Trophoblast cell (in vitro differentiated cells and primary cell): ENCODE results near the gene GLDC.
"Not testable (repeated sequence)": the region's sequence is repeated elsewhere in the genome, so short reads cannot be mapped to it uniquely, and the experiment has no call there.

Experiments used
- DNase-seq, 2 donors: peaks; one replicate each; pipeline ENCODE4 v3.0.0-alpha.2; 2016
- H2AFZ ChIP-seq: 2 replicates; pipeline ENCODE4 v1.6.1; 2013; ENCODE audit warnings: low read length, moderate library complexity, mild to moderate bottlenecking; ENCODE audit not compliant: insufficient read depth, poor library complexity
- H2AK5ac ChIP-seq: 2 replicates; pipeline ENCODE4 v1.6.1; 2013; ENCODE audit warnings: mild to moderate bottlenecking, low read length
- H2BK120ac ChIP-seq: 2 replicates; pipeline ENCODE4 v1.6.1; 2013; ENCODE audit warnings: low read length, mild to moderate bottlenecking, moderate library complexity; ENCODE audit not compliant: insufficient read depth, poor library complexity
- H2BK12ac ChIP-seq: 2 replicates; pipeline ENCODE4 v1.6.1; 2013; ENCODE audit warnings: mild to moderate bottlenecking, low read length, moderate library complexity
- H2BK5ac ChIP-seq: 2 replicates; pipeline ENCODE4 v1.6.1; 2013; ENCODE audit warnings: low read length, low read depth, moderate library complexity, mild to moderate bottlenecking; ENCODE audit not compliant: poor library complexity
- H3K14ac ChIP-seq: 2 replicates; pipeline ENCODE4 v1.6.1; 2013; ENCODE audit warnings: mild to moderate bottlenecking, low read length
- H3K18ac ChIP-seq: 2 replicates; pipeline ENCODE4 v1.6.1; 2013; ENCODE audit warnings: mild to moderate bottlenecking, low read length
- H3K23ac ChIP-seq: 2 replicates; pipeline ENCODE4 v1.6.1; 2013; ENCODE audit warnings: low read length
- H3K27ac ChIP-seq: 2 replicates; pipeline ENCODE4 v1.5.1; 2013; ENCODE audit warnings: low read depth, mild to moderate bottlenecking, inconsistent platforms, low read length, moderate library complexity
- H3K27me3 ChIP-seq: 2 replicates; pipeline ENCODE4 v1.6.1; 2013; ENCODE audit warnings: inconsistent platforms, mild to moderate bottlenecking, low read length, moderate library complexity; ENCODE audit not compliant: insufficient read depth
- H3K36me3 ChIP-seq, 2 experiments: 1 replicate in 1 of 2; 2 replicates in 1 of 2; pipeline ENCODE4 v1.6.1; 2013; ENCODE audit warnings: low read length in 2 of 2, mild to moderate bottlenecking in 2 of 2, moderate library complexity in 1 of 2; ENCODE audit not compliant: insufficient read depth in 2 of 2, control insufficient read depth in 1 of 2
- H3K4ac ChIP-seq: 2 replicates; pipeline ENCODE4 v1.6.1; 2013; ENCODE audit warnings: low read depth, mild to moderate bottlenecking, low read length, moderate library complexity
- H3K4me1 ChIP-seq, 2 experiments: 1 replicate in 1 of 2; 2 replicates in 1 of 2; pipeline ENCODE4 v1.6.1; 2013; ENCODE audit warnings: low read length in 2 of 2, mild to moderate bottlenecking in 2 of 2, moderate library complexity in 1 of 2; ENCODE audit not compliant: insufficient read depth in 2 of 2, control insufficient read depth in 1 of 2
- H3K4me2 ChIP-seq: 2 replicates; pipeline ENCODE4 v1.6.1; 2013; ENCODE audit warnings: inconsistent platforms, mild to moderate bottlenecking, low read length, moderate library complexity
- H3K4me3 ChIP-seq: 2 replicates; pipeline ENCODE4 v1.5.1; 2013; ENCODE audit warnings: mild to moderate bottlenecking, low read depth, low read length, inconsistent platforms
- H3K79me1 ChIP-seq: one replicate; pipeline ENCODE4 v1.6.1; 2013; ENCODE audit warnings: low read length
- H3K79me2 ChIP-seq: 2 replicates; pipeline ENCODE4 v1.6.1; 2013; ENCODE audit warnings: low read length, mild to moderate bottlenecking; ENCODE audit not compliant: control insufficient read depth, insufficient read depth, poor library complexity
- H3K9ac ChIP-seq: 2 replicates; pipeline ENCODE4 v1.6.1; 2013; ENCODE audit warnings: mild to moderate bottlenecking, low read length
- H3K9me3 ChIP-seq: 2 replicates; pipeline ENCODE4 v1.6.1; 2013; ENCODE audit warnings: low read depth, mild to moderate bottlenecking, control low read depth, inconsistent platforms, low read length; ENCODE audit not compliant: insufficient read depth
- H4K12ac ChIP-seq: 2 replicates; pipeline ENCODE4 v1.6.1; 2013; ENCODE audit warnings: low read depth, mild to moderate bottlenecking, low read length, moderate library complexity
- H4K8ac ChIP-seq: 2 replicates; pipeline ENCODE4 v1.6.1; 2013; ENCODE audit warnings: low read depth, mild to moderate bottlenecking, low read length, moderate library complexity
- H4K91ac ChIP-seq: one replicate; pipeline ENCODE4 v1.6.1; 2013; ENCODE audit warnings: low read depth, mild to moderate bottlenecking, low read length, moderate library complexity
- WGBS: extraction: QIAGEN DNeasy Blood & Tissue Kit; methylation state at CpG from one replicate; pipeline ENCODE4 v1.1.7; 2013; ENCODE audit warnings: missing lambda C conversion rate; ENCODE audit not compliant: insufficient read length, insufficient coverage; ENCODE audit errors: extremely low coverage; 5-methylcytosine and 5-hydroxymethylcytosine counted together

GLDC gene

GRCh38 chr9:6655036-6655435 lies 9.5 kb upstream of the GLDC start:
- H4K91ac ChIP-seq: no peak overlapping the region
- no peak overlapping the region for H2BK120ac ChIP-seq

GRCh38 chr9:6646293-6646636 lies 736 bp upstream of the GLDC start:
- 40% methylated on average over 1 of the region's 12 CpGs for WGBS
- H2BK120ac ChIP-seq: no peak overlapping the region
- peak overlapping the region; percentile 44 for H2BK5ac ChIP-seq

More at GRCh38 chr9:6655036-6655435, 9.5 kb upstream of the GLDC start:
- H3K4me1 ChIP-seq: no peaks in the 10 kb centered on the region
- no peaks in the 10 kb centered on the region for H3K9me3 ChIP-seq
- no peak overlapping the region for H4K8ac ChIP-seq
- H3K4me2 ChIP-seq: no peak overlapping the region
- no CpG with 5 or more reads among the region's 7 CpGs for WGBS
- H3K14ac ChIP-seq: no peak overlapping the region
- H3K36me3 ChIP-seq: peaks cover 0 to 1% of the 10 kb centered on the region in 2 experiments
- H2AK5ac ChIP-seq: no peak overlapping the region
- no peak for DNase-seq
- H2AFZ ChIP-seq: no peak overlapping the region
- H2BK5ac ChIP-seq: no peak overlapping the region
- H3K18ac ChIP-seq: no peak overlapping the region
- no peak overlapping the region for H2BK12ac ChIP-seq
- H4K12ac ChIP-seq: no peak overlapping the region
- H3K4me3 ChIP-seq: no peak overlapping the region
- no peak overlapping the region for H3K9ac ChIP-seq
- H3K27me3 ChIP-seq: no peaks in the 10 kb centered on the region
- H3K79me2 ChIP-seq: no peaks in the 10 kb centered on the region
- no peak overlapping the region for H3K27ac ChIP-seq
- no peaks in the 10 kb centered on the region for H3K79me1 ChIP-seq
- H3K4ac ChIP-seq: no peak overlapping the region
- H3K23ac ChIP-seq: no peak overlapping the region

GRCh38 chr9:6645105-6645354 lies 499 bp downstream of the GLDC start:
- not testable (repeated sequence) for H2BK5ac ChIP-seq, H4K8ac ChIP-seq, H3K14ac ChIP-seq, H3K9ac ChIP-seq, H4K12ac ChIP-seq, H3K27me3 ChIP-seq, H3K79me1 ChIP-seq, H2BK12ac ChIP-seq, DNase-seq, H3K27ac ChIP-seq, H2AK5ac ChIP-seq, H4K91ac ChIP-seq, H2BK120ac ChIP-seq, H3K23ac ChIP-seq, H3K9me3 ChIP-seq, H3K36me3 ChIP-seq
- Histone ChIP-seq H3K79me2 (peaks cover 10% of the 10 kb centered on the region), H3K4ac (peak overlapping the region; percentile 43), H3K18ac (peak overlapping the region; percentile 29), H3K4me2 (peak overlapping the region; percentile 88), H2AFZ (peak overlapping the region; percentile 1), H3K4me3 (peak overlapping the region; percentile 73), H3K4me1 (peaks cover 14% of the 10 kb centered on the region in 2 experiments)
- no CpG with 5 or more reads among the region's 24 CpGs for WGBS

More at GRCh38 chr9:6646293-6646636, 736 bp upstream of the GLDC start:
- H3K4me2 ChIP-seq: peak overlapping the region; percentile 88
- no peak overlapping the region for H3K4me3 ChIP-seq
- H3K4ac ChIP-seq: peak overlapping the region; percentile 80
- H4K12ac ChIP-seq: no peak overlapping the region
- no peaks in the 10 kb centered on the region for H3K36me3 ChIP-seq
- no peak overlapping the region for H3K9ac ChIP-seq
- no peaks in the 10 kb centered on the region for H3K27me3 ChIP-seq
- peak; percentile 59 to 83 for DNase-seq
- H3K79me2 ChIP-seq: peaks cover 6% of the 10 kb centered on the region
- H3K23ac ChIP-seq: no peak overlapping the region
- peak overlapping the region; percentile 61 for H4K8ac ChIP-seq
- H3K4me1 ChIP-seq: peaks cover 12% of the 10 kb centered on the region in 2 experiments
- H3K18ac ChIP-seq: no peak overlapping the region
- H2BK12ac ChIP-seq: no peak overlapping the region
- H3K9me3 ChIP-seq: no peaks in the 10 kb centered on the region
- no peak overlapping the region for H3K14ac ChIP-seq
- H3K27ac ChIP-seq: no peak overlapping the region
- peaks cover 2% of the 10 kb centered on the region for H3K79me1 ChIP-seq
- peak overlapping the region; percentile 59 for H2AFZ ChIP-seq
- no peak overlapping the region for H4K91ac ChIP-seq
- no peak overlapping the region for H2AK5ac ChIP-seq

- H4K8ac ChIP-seq: peak overlapping the region; percentile 7
- H2AFZ ChIP-seq: peak overlapping the region; percentile 17
- no peak overlapping the region for H3K23ac ChIP-seq
- H3K36me3 ChIP-seq: peaks cover 0 to 3% of the 10 kb centered on the region in 2 experiments
- H4K12ac ChIP-seq: no peak overlapping the region
- peak overlapping the region; percentile 73 for H3K4me3 ChIP-seq
- peaks cover 2% of the 10 kb centered on the region for H3K79me1 ChIP-seq
- WGBS: no CpG with 5 or more reads among the region's 26 CpGs
- no peak overlapping the region for H2BK5ac ChIP-seq
- H2BK120ac ChIP-seq: no peak overlapping the region
- no peak overlapping the region for H3K9ac ChIP-seq
- H2AK5ac ChIP-seq: no peak overlapping the region
- H3K9me3 ChIP-seq: no peaks in the 10 kb centered on the region
- H3K4me1 ChIP-seq: peaks cover 14% of the 10 kb centered on the region in 2 experiments
- no peak overlapping the region for H2BK12ac ChIP-seq
- peak overlapping the region; percentile 88 for H3K4me2 ChIP-seq
- H3K27ac ChIP-seq: no peak overlapping the region
- no peaks in the 10 kb centered on the region for H3K27me3 ChIP-seq
- H3K14ac ChIP-seq: no peak overlapping the region
- peak overlapping the region; percentile 29 for H3K18ac ChIP-seq
- peaks cover 10% of the 10 kb centered on the region for H3K79me2 ChIP-seq
- H4K91ac ChIP-seq: no peak overlapping the region
- peak overlapping the region; percentile 43 for H3K4ac ChIP-seq
- DNase-seq: no peak
Measured at GRCh38 chr9:6644346-6645104, 1.0 kb downstream of the GLDC start.
